ENCODE results near the gene CCDC137.

Gene CCDC137

DNA sequence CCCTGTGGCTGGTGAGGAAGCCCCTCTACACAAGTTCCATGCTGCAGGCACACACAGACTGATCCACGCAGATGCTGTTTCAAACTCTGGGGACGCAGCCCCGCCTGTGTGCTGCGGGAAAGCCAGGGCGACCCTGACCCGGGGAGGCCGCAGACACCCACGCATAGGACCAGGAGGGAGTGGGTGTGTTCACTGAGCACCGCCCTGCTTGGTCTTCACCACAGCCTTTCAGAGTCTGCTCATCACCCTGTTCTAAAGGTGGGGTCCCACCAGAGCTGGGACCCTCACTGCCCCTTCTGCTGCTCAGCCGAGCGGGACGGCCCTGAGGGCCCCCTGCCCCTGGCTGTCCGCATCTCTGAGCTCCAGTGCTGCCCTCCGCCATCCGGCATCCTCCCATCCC lies 22.0 kb upstream of the CCDC137 start:
- Histone ChIP-seq H3K4me3 (ENCODE audit: low read length) (no peak overlapping the region), H4K20me1 (ENCODE audit: insufficient read depth, low read length) (no peaks in the 10 kb centered on the region), H3K36me3 (replicated peaks; ENCODE audit: insufficient read depth, low read length) (no peaks in the 10 kb centered on the region), H3K4me2 (ENCODE audit: low read depth, low read length) (no peak overlapping the region), H3K79me2 (ENCODE audit: low read length) (no peaks in the 10 kb centered on the region), H3K9ac (ENCODE audit: low read length) (no peak overlapping the region), H3K9me3 (replicated peaks; ENCODE audit: insufficient read depth, low read length) (no peaks in the 10 kb centered on the region), H3F3A (ENCODE audit: insufficient read depth, low read length) (no peaks in the 10 kb centered on the region), H3K27me3 (replicated peaks; ENCODE audit: insufficient read depth, low read length) (peaks cover 23% of the 10 kb centered on the region), H2AFZ (ENCODE audit: low read length) (no peak overlapping the region), H3K9me2 (replicated peaks; ENCODE audit: insufficient read depth, low read length) (no peaks in the 10 kb centered on the region), H3K27ac (ENCODE audit: low read length) (no peak overlapping the region), H3K4me1 (ENCODE audit: low read length) (no peaks in the 10 kb centered on the region)
- no peak for DNase-seq
- TF ChIP-seq, protein P1, sequence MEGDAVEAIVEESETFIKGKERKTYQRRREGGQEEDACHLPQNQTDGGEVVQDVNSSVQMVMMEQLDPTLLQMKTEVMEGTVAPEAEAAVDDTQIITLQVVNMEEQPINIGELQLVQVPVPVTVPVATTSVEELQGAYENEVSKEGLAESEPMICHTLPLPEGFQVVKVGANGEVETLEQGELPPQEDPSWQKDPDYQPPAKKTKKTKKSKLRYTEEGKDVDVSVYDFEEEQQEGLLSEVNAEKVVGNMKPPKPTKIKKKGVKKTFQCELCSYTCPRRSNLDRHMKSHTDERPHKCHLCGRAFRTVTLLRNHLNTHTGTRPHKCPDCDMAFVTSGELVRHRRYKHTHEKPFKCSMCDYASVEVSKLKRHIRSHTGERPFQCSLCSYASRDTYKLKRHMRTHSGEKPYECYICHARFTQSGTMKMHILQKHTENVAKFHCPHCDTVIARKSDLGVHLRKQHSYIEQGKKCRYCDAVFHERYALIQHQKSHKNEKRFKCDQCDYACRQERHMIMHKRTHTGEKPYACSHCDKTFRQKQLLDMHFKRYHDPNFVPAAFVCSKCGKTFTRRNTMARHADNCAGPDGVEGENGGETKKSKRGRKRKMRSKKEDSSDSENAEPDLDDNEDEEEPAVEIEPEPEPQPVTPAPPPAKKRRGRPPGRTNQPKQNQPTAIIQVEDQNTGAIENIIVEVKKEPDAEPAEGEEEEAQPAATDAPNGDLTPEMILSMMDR (IDR thresholded peaks at IDR 0.05; ENCODE audit: low read length): no peak
- TF ChIP-seq EZH2 (optimal IDR thresholded peaks at IDR 0.05; ENCODE audit: low read depth, low read length) (no peak), EZH2phosphoT487 (IDR thresholded peaks at IDR 0.05; ENCODE audit: low read length) (no peak)

DNA sequence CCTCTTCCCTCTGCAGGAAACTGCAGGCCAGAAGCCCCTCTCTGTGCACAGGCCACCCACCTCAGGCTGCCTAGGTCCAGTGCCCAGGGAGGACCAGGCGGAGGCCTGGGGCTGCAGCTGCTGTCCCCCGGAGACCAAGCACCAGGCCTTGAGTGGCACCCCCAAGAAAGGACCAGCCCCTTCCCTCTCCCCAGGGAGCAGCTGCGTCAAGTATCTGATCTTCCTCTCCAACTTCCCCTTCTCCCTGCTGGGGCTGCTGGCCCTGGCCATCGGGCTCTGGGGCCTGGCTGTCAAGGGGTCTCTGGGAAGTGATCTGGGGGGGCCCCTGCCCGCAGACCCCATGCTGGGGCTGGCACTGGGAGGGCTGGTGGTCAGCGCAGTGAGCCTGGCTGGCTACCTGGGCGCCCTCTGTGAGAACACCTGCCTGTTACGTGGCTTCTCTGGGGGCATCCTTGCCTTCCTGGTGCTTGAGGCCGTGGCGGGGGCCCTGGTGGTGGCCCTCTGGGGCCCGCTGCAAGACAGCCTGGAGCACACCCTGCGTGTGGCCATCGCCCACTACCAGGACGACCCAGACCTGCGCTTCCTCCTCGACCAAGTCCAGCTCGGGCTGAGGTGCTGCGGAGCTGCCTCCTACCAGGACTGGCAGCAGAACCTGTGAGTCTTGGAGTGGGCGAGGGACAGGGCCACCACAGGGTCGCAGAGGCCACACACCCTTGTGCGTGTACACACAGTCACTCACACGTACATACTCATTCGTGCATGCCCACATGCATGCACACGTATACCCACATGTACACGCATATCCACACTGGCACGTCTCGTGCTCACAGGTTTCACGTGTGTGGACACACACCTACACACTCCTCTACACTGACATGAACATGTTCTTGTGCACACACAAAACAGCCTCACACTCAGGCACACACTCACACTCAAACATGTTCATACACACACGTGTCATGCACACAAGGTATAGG lies 21.3 kb upstream of the CCDC137 start:
- Histone ChIP-seq H3K9me3 (replicated peaks; ENCODE audit: insufficient read depth, low read length) (no peaks in the 10 kb centered on the region), H4K20me1 (ENCODE audit: insufficient read depth, low read length) (no peaks in the 10 kb centered on the region), H3F3A (ENCODE audit: insufficient read depth, low read length) (no peaks in the 10 kb centered on the region), H3K4me1 (ENCODE audit: low read length) (no peaks in the 10 kb centered on the region), H3K79me2 (ENCODE audit: low read length) (no peaks in the 10 kb centered on the region), H3K9me2 (replicated peaks; ENCODE audit: insufficient read depth, low read length) (no peaks in the 10 kb centered on the region), H3K27ac (ENCODE audit: low read length) (no peak overlapping the region), H3K4me3 (ENCODE audit: low read length) (no peak overlapping the region), H2AFZ (ENCODE audit: low read length) (no peak overlapping the region), H3K27me3 (replicated peaks; ENCODE audit: insufficient read depth, low read length) (peaks cover 23% of the 10 kb centered on the region), H3K36me3 (replicated peaks; ENCODE audit: insufficient read depth, low read length) (no peaks in the 10 kb centered on the region), H3K9ac (ENCODE audit: low read length) (no peak overlapping the region), H3K4me2 (ENCODE audit: low read depth, low read length) (no peak overlapping the region)
- no peak for DNase-seq
- TF ChIP-seq, protein P1 (IDR thresholded peaks at IDR 0.05; ENCODE audit: low read length): no peak
- no peak for TF ChIP-seq EZH2 (optimal IDR thresholded peaks at IDR 0.05; ENCODE audit: low read depth, low read length)
- TF ChIP-seq EZH2phosphoT487 (IDR thresholded peaks at IDR 0.05; ENCODE audit: low read length): no peak

DNA sequence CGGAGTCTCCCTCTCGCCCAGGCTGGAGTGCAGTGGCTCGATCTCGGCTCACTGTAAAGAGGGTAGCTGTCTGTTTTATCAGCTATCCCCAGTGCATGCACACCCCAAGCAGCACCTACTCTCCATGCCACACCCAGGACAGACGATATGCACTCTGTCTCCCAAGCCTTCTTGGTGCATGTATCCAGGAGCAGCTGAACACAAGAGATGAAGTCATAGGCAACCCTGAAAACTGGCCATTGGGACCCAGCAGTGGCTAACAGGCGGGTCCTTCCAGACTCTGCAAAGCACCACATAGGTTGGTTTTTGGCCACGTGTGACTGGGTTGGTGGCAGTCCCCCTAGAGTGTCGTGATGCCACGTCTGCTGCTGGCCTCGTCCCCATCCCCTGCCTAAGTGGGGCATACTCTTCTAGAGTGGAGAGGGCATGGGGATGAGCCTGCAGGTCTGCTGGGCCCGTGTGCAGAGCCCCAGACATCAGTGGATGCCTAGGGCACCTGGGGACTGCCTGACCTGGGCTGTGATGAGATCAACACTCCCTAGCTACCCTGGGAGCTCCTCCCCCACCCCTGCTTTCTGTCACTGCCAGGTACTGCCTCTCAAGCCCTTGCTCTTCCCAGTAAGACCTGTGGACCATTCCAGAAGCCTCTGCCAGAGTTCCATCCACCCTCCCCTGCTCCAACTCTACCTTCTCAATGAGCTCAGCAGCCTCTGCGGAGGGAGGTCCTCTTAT lies 19.5 kb upstream of the CCDC137 start:
- Histone ChIP-seq H3K9ac (ENCODE audit: low read length) (no peak overlapping the region), H3K9me3 (replicated peaks; ENCODE audit: insufficient read depth, low read length) (no peaks in the 10 kb centered on the region)

More for the DNA sequence above, 19.5 kb upstream of the CCDC137 start:
- no peaks in the 10 kb centered on the region for H3K36me3 ChIP-seq (replicated peaks; ENCODE audit: insufficient read depth, low read length)
- H3K27ac ChIP-seq (ENCODE audit: low read length): no peak overlapping the region
- H3K4me2 ChIP-seq (ENCODE audit: low read depth, low read length): no peak overlapping the region
- no peak overlapping the region for H3K4me3 ChIP-seq (ENCODE audit: low read length)
- H3K79me2 ChIP-seq (ENCODE audit: low read length): no peaks in the 10 kb centered on the region
- H3K4me1 ChIP-seq (ENCODE audit: low read length): no peaks in the 10 kb centered on the region
- H3F3A ChIP-seq (ENCODE audit: insufficient read depth, low read length): no peaks in the 10 kb centered on the region
- TF ChIP-seq EZH2phosphoT487 (IDR thresholded peaks at IDR 0.05; ENCODE audit: low read length) (no peak), EZH2 (optimal IDR thresholded peaks at IDR 0.05; ENCODE audit: low read depth, low read length) (no peak)
- TF ChIP-seq, protein P1 (IDR thresholded peaks at IDR 0.05; ENCODE audit: low read length): no peak
- H2AFZ ChIP-seq (ENCODE audit: low read length): no peak overlapping the region
- no peaks in the 10 kb centered on the region for H4K20me1 ChIP-seq (ENCODE audit: insufficient read depth, low read length)
- DNase-seq: no peak
- peaks cover 23% of the 10 kb centered on the region for H3K27me3 ChIP-seq (replicated peaks; ENCODE audit: insufficient read depth, low read length)
- no peaks in the 10 kb centered on the region for H3K9me2 ChIP-seq (replicated peaks; ENCODE audit: insufficient read depth, low read length)
